Measurements from ENCODE around the gene SLC2A2. TPM values are rescaled to one million over a fixed set of nuclear protein-coding genes. Genes with fewer than 3 reads are reported as not detected.

The SLC2A2 gene
- total RNA-seq, 1 experiment from 2014 or later, result not detected

GRCh38 chr3:170956647-170957046 lies 69.9 kb downstream of the SLC2A2 start:
- H3K27ac Mint-ChIP-seq, result no peak overlapping the region
- CTCF ChIA-PET, result no interaction called here
- no peak for ATAC-seq
- DNase-seq (ENCODE audit: low spot score), result no peak
- H3K9me3 Mint-ChIP-seq, result no peaks in the 10 kb centered on the region
- H3K27me3 Mint-ChIP-seq (ENCODE audit: low read depth), result no peaks in the 10 kb centered on the region
- POLR2A ChIA-PET, result no interaction called here
- no peak overlapping the region for H3K4me3 Mint-ChIP-seq
- no peaks in the 10 kb centered on the region for H3K36me3 Mint-ChIP-seq
- TF ChIP-seq ZNF317 (CRISPR knock-in tag; IDR thresholded peaks at IDR 0.05; ENCODE audit: borderline replicate concordance, low read depth) (no peak), RORB (CRISPR knock-in tag; IDR thresholded peaks at IDR 0.05) (no peak), ATF2 (CRISPR knock-in tag; IDR thresholded peaks at IDR 0.05; ENCODE audit: borderline replicate concordance, low read depth) (no peak), NR2C2 (CRISPR knock-in tag; IDR thresholded peaks at IDR 0.05) (no peak), ERG (CRISPR knock-in tag; IDR thresholded peaks at IDR 0.05) (no peak), ZBTB21 (CRISPR knock-in tag; IDR thresholded peaks at IDR 0.05; ENCODE audit: borderline replicate concordance) (no peak), EMX1 (CRISPR knock-in tag; IDR thresholded peaks at IDR 0.05) (no peak), GTF2I (CRISPR knock-in tag; conservative IDR thresholded peaks at IDR 0.05) (no peak), MLX (CRISPR knock-in tag; IDR thresholded peaks at IDR 0.05) (no peak), ZNF423 (CRISPR knock-in tag; IDR thresholded peaks at IDR 0.05) (no peak), STAT6 (CRISPR knock-in tag; conservative IDR thresholded peaks at IDR 0.05; ENCODE audit: low read depth) (no peak)
- peaks cover 15% of the 10 kb centered on the region for H3K4me1 Mint-ChIP-seq

GRCh38 chr3:170953736-170954135 lies 72.8 kb downstream of the SLC2A2 start:
- ChIA-PET POLR2A (no interaction called here), CTCF (interaction anchor here (1.5 kb wide), 1 partner anchor 8 kb away, joined by 5 read pairs; no protein-coding TSS in a partner anchor)
- peaks cover 3% of the 10 kb centered on the region; the same call in 1 of the 2 replicates for H3K9me3 Mint-ChIP-seq
- TF ChIP-seq SP1 (CRISPR knock-in tag; conservative IDR thresholded peaks at IDR 0.05) (no peak), NR3C1 (CRISPR knock-in tag; conservative IDR thresholded peaks at IDR 0.05; ENCODE audit: low read depth) (no peak), IRF1 (CRISPR knock-in tag; IDR thresholded peaks at IDR 0.05) (no peak), TCF7 (CRISPR knock-in tag; IDR thresholded peaks at IDR 0.05; ENCODE audit: low read depth) (no peak), JAZF1 (CRISPR knock-in tag; IDR thresholded peaks at IDR 0.05) (no peak), EMX1 (CRISPR knock-in tag; IDR thresholded peaks at IDR 0.05) (no peak), AR (CRISPR knock-in tag; IDR thresholded peaks at IDR 0.05) (no peak), ZNF671 (CRISPR knock-in tag; IDR thresholded peaks at IDR 0.05) (no peak), ZBTB21 (CRISPR knock-in tag; IDR thresholded peaks at IDR 0.05; ENCODE audit: borderline replicate concordance) (no peak)
- DNase-seq (ENCODE audit: low spot score) (no peak), ATAC-seq (no peak)
- H3K4me1 Mint-ChIP-seq, result peaks cover 15% of the 10 kb centered on the region
- no peaks in the 10 kb centered on the region; the same call in 1 of the 2 replicates for H3K27me3 Mint-ChIP-seq (ENCODE audit: low read depth)
- no peaks in the 10 kb centered on the region for H3K36me3 Mint-ChIP-seq
- H3K27ac Mint-ChIP-seq, result no peak overlapping the region
- no peak overlapping the region for H3K4me3 Mint-ChIP-seq
